Natural killer cell (primary cell): ENCODE measurements around the gene ZBTB25. TPM values are rescaled to one million over a fixed set of nuclear protein-coding genes. Genes with fewer than 3 reads are reported as not detected.

ENCODE experiments used
- ATAC-seq, 3 donors: fragments of 150-1000 bp in 2 of 3; fragments of 200-7000 bp in 1 of 3; cut with Tn5 transposase; 1 replicate in 1 of 3; 2 replicates in 2 of 3; pipeline ENCODE4 v1.10.0; 2021; ENCODE audit warnings: mild to moderate bottlenecking in 2 of 3, moderate library complexity in 2 of 3
- DNase-seq, 2 donors: peaks; one replicate each; pipeline versions ENCODE4 v3.0.0 to v3.0.0-alpha.2; 2013 to 2021; ENCODE audit warnings: mixed read lengths in 1 of 2
- H3K27ac ChIP-seq: one replicate; pipeline ENCODE4 v1.5.1; 2013; ENCODE audit warnings: mild to moderate bottlenecking, low read length
- H3K27me3 ChIP-seq: one replicate; pipeline ENCODE4 v1.6.1; 2013; ENCODE audit warnings: low read length; ENCODE audit not compliant: control insufficient read depth, insufficient read depth
- H3K36me3 ChIP-seq: one replicate; pipeline ENCODE4 v1.6.1; 2013; ENCODE audit warnings: low read length; ENCODE audit not compliant: control insufficient read depth, insufficient read depth
- H3K4me1 ChIP-seq: one replicate; pipeline ENCODE4 v1.6.1; 2013; ENCODE audit warnings: low read length; ENCODE audit not compliant: control insufficient read depth, insufficient read depth
- H3K4me3 ChIP-seq: one replicate; pipeline ENCODE4 v1.5.1; 2013; ENCODE audit warnings: low read length
- H3K9me3 ChIP-seq: one replicate; pipeline ENCODE4 v1.6.1; 2013; ENCODE audit warnings: low read length; ENCODE audit not compliant: control insufficient read depth, insufficient read depth
- H3K27ac Mint-ChIP-seq, 2 donors: one replicate each; pipeline ENCODE4 v1.8.0; 2022; ENCODE audit warnings: mild to moderate bottlenecking in 2 of 2, mixed read lengths in 2 of 2, moderate library complexity in 1 of 2
- H3K27me3 Mint-ChIP-seq, 2 donors: one replicate each; pipeline ENCODE4 v1.8.0; 2022; ENCODE audit warnings: low read depth in 2 of 2, mixed read lengths in 2 of 2
- H3K36me3 Mint-ChIP-seq: one replicate; pipeline ENCODE4 v1.8.0; 2022; ENCODE audit warnings: mixed read lengths
- H3K4me1 Mint-ChIP-seq, 2 donors: one replicate each; pipeline ENCODE4 v1.8.0; 2022; ENCODE audit warnings: mixed read lengths in 2 of 2
- H3K4me3 Mint-ChIP-seq: one replicate; pipeline ENCODE4 v1.8.0; 2022; ENCODE audit warnings: mild to moderate bottlenecking, moderate library complexity, mixed read lengths
- H3K9me3 Mint-ChIP-seq, 2 donors: one replicate each; pipeline ENCODE4 v1.8.0; 2022; ENCODE audit warnings: mixed read lengths in 2 of 2
- CTCF ChIP-seq: fragments of 200-600 bp; IDR thresholded peaks from one replicate; pipeline ENCODE4 v1.8.0; 2022; ENCODE audit warnings: antibody characterized with exemption
- WGBS: methylation state at CpG from one replicate; pipeline ENCODE4 v1.1.7; 2013; ENCODE audit warnings: missing lambda C conversion rate; ENCODE audit not compliant: insufficient coverage; 5-methylcytosine and 5-hydroxymethylcytosine counted together
- intact Hi-C: fragments of 100-400 bp; cut with micrococcal nuclease; formaldehyde crosslinking; loops from one replicate; pipeline ENCODE4 v1.14.2; 2022
- total RNA-seq, 4 donors: library from RNA; stranded (reverse); fragments of 120-200 nt in 1 of 4; gene quantifications; one replicate each; pipeline versions ENCODE4 v1.2.3 to v1.2.4, GENCODE V29; 2013 to 2022

Gene ZBTB25
- total RNA-seq, 3 donors from 2014 or later (not counting 1 experiment from before 2014, with no cell fraction given), result 29.7 to 36.7 (median 31.1) TPM

GRCh38 chr14:64447876-64448670 lies 55.6 kb downstream of the ZBTB25 start:
- intact Hi-C loops, result loop anchor here (5.0 kb wide), 1 partner anchor 61 kb away; the partner anchor contains the start of gene MTHFD1
- no peak for TF ChIP-seq CTCF
- H3K9me3 Mint-ChIP-seq, result no peaks in the 10 kb centered on the region
- Histone ChIP-seq H3K9me3 (no peaks in the 10 kb centered on the region), H3K4me3 (no peak overlapping the region), H3K36me3 (peaks cover 8% of the 10 kb centered on the region), H3K27ac (peak overlapping the region; percentile 93), H3K27me3 (no peaks in the 10 kb centered on the region), H3K4me1 (peaks cover 63% of the 10 kb centered on the region)
- H3K27ac Mint-ChIP-seq, result peak overlapping the region; percentile 89 to 99
- WGBS, result 65% methylated on average over 5 of the region's 5 CpGs
- DNase-seq, result peak; percentile 61 to 65
- H3K4me3 Mint-ChIP-seq, result peak overlapping the region; percentile 2
- H3K36me3 Mint-ChIP-seq, result no peaks in the 10 kb centered on the region
- H3K4me1 Mint-ChIP-seq, result peaks cover 57 to 58% of the 10 kb centered on the region in 2 donors
- ATAC-seq, result peak; percentile 29 to 53 (median 47)
- H3K27me3 Mint-ChIP-seq, result no peaks in the 10 kb centered on the region

DNA sequence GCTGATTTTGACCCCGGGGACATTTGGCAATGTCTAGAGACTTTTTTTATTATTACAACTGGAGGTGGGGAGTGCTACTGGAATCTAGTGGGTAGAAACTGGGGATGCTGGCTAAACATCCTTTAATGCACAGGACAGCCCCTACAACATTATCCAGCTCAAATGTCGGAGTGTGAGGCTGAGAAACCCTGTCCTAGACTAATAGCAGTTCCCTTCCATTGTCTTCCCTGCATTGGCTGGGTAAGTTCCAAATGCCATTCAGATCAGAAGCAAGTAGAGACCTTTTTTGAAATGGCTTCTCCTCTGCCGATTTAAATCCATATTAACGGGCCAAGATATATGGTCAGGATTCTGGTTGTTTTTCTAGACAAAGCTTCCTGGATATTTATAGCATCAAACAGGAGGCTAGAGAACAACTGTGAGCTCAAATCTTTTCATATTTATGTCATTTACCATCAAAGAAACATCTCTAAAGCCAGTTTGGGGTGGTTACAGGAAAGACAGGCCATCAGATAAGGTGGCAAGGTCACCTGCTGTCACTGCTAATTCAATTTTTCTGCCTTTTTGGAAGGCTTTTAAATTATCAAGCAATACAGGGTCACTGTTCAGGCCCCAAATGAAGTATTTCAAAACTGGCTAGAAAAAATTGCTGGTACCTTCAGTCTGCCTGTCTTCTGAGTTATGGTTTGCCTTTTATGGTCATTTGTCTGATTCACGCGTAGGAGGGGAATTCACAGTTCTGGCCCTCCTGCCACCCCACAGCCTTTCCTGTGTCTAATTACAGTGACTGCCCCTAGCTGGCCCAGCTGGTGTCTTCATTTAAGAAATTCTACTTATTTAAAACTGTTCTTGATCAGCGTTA lies 58.4 kb downstream of the ZBTB25 start:
- Mint-ChIP-seq H3K4me3 (peak overlapping the region; percentile 58), H3K9me3 (no peaks in the 10 kb centered on the region), H3K4me1 (peaks cover 53 to 54% of the 10 kb centered on the region in 2 donors), H3K27me3 (no peaks in the 10 kb centered on the region), H3K36me3 (no peaks in the 10 kb centered on the region), H3K27ac (peak overlapping the region; percentile 89 to 99)
- Histone ChIP-seq H3K4me3 (no peak overlapping the region), H3K4me1 (peaks cover 60% of the 10 kb centered on the region), H3K27me3 (no peaks in the 10 kb centered on the region), H3K27ac (peak overlapping the region; percentile 93), H3K36me3 (peaks cover 12% of the 10 kb centered on the region), H3K9me3 (no peaks in the 10 kb centered on the region)
- TF ChIP-seq CTCF, result no peak
- intact Hi-C loops, result loop anchor here (1.0 to 5.0 kb wide), 3 partner anchors 20 to 58 kb away; partner anchors contain the start of genes AKAP5, MTHFD1 and ZBTB25
- 45% methylated on average over 6 of the region's 7 CpGs for WGBS
- peak; percentile 55 to 76 for DNase-seq
- peak; percentile 90 to 96 (median 95) for ATAC-seq

- H3K4me3 ChIP-seq, result no peak overlapping the region
- peak overlapping the region; percentile 93 for H3K27ac ChIP-seq
- H3K36me3 ChIP-seq, result peaks cover 7% of the 10 kb centered on the region
- intact Hi-C loops, result no loop called here
- 93% methylated on average over 11 of the region's 11 CpGs for WGBS
- TF ChIP-seq CTCF, result no peak
- Mint-ChIP-seq H3K27me3 (no peaks in the 10 kb centered on the region), H3K36me3 (peaks cover under 1% of the 10 kb centered on the region), H3K4me1 (peaks cover 51% of the 10 kb centered on the region in 2 donors), H3K4me3 (peak overlapping the region; percentile 58), H3K9me3 (no peaks in the 10 kb centered on the region), H3K27ac (peak overlapping the region; percentile 89 to 99)
- no peaks in the 10 kb centered on the region for H3K27me3 ChIP-seq
- no peak for ATAC-seq
- DNase-seq, result no peak
- no peaks in the 10 kb centered on the region for H3K9me3 ChIP-seq
- peaks cover 49% of the 10 kb centered on the region for H3K4me1 ChIP-seq
These were observed 59.5 kb downstream of the ZBTB25 start for GRCh38 chr14:64444140-64444539.
